Heart right ventricle (tissue), 16 donors: Measurements from ENCODE around the gene IRS2. TPM values are rescaled to one million over a fixed set of nuclear protein-coding genes. Genes with fewer than 3 reads are reported as not detected.
"Not testable (repeated sequence)": the region's sequence is repeated elsewhere in the genome, so short reads cannot be mapped to it uniquely, and the experiment has no call there.

ENCODE experiments used
- ATAC-seq, 8 donors: fragments of 200-7000 bp; cut with Tn5 transposase; one replicate each; pipeline ENCODE4 v1.9.1; 2020; ENCODE audit warnings: mild to moderate bottlenecking in 8 of 8, moderate library complexity in 8 of 8, moderate number of reproducible peaks in 1 of 8
- DNase-seq, 2 donors: peaks; one replicate each; pipeline ENCODE4 v3.0.0-alpha.2; 2020
- H3K27ac ChIP-seq, 10 donors: fragments of 200-600 bp; sonication (generic) in 2 of 10; one replicate each; pipeline versions ENCODE4 v1.5.0 to v1.8.0; 2020 to 2022; ENCODE audit warnings: mild to moderate bottlenecking in 3 of 10
- H3K27me3 ChIP-seq, 7 donors: fragments of 200-600 bp; one replicate each; pipeline ENCODE4 v1.8.0; 2021 to 2022; ENCODE audit warnings: mild to moderate bottlenecking in 2 of 7
- H3K36me3 ChIP-seq, 9 donors: fragments of 200-600 bp; sonication (generic) in 1 of 9; one replicate each; pipeline versions ENCODE4 v1.5.0 to v1.8.0; 2020 to 2022; ENCODE audit warnings: mild to moderate bottlenecking in 2 of 9
- H3K4me1 ChIP-seq, 9 donors: fragments of 200-600 bp; sonication (generic) in 1 of 9; one replicate each; pipeline versions ENCODE4 v1.5.0 to v1.8.0; 2020 to 2022; ENCODE audit warnings: mild to moderate bottlenecking in 4 of 9
- H3K4me3 ChIP-seq, 10 donors: fragments of 200-600 bp; sonication (generic) in 2 of 10; one replicate each; pipeline versions ENCODE4 v1.5.0 to v1.8.0; 2020 to 2022; ENCODE audit warnings: mild to moderate bottlenecking in 7 of 10, moderate library complexity in 2 of 10
- H3K9me3 ChIP-seq, 11 donors: fragments of 200-600 bp in 10 of 11; sonication (generic) in 2 of 11; one replicate each; pipeline versions ENCODE4 v1.5.0 to v1.8.0; 2013 to 2022; ENCODE audit warnings: mild to moderate bottlenecking in 2 of 11, control low read depth in 1 of 11, moderate library complexity in 1 of 11
- WGBS, 2 donors: extraction: QIAGEN DNeasy Blood & Tissue Kit; methylation state at CpG; one replicate each; pipeline ENCODE4 v1.1.7; 2013; ENCODE audit warnings: inconsistent platforms in 1 of 2; 5-methylcytosine and 5-hydroxymethylcytosine counted together
- intact Hi-C, 10 donors: fragments of 100-400 bp; cut with DNase I; formaldehyde crosslinking; loops; one replicate each; pipeline versions ENCODE4 v1.11.1 to v1.14.2; 2022
- polyA plus RNA-seq, 2 donors: library from polyadenylated mRNA; stranded (reverse); fragments of 200-250 nt; gene quantifications; one replicate each; pipeline ENCODE4 v1.2.3, GENCODE V29; 2013
- total RNA-seq, 10 donors: library from RNA; stranded (reverse); fragmentation: NEBNext Ultra II Directional in 3 of 10; extraction: Animal tissue kit (Norgen Biotek cat#: 25700) in 3 of 10; gene quantifications; one replicate each; pipeline versions ENCODE4 v1.2.1 to v1.2.4, GENCODE V29; 2021 to 2023
- TF ChIP-seq, protein P1 (sequence below), 9 donors: fragments of 200-600 bp; sonication (generic) in 2 of 9; IDR thresholded peaks; one replicate each; pipeline versions ENCODE4 v1.5.0 to v1.8.0; 2021 to 2022; ENCODE audit warnings: antibody characterized with exemption in 9 of 9, mild to moderate bottlenecking in 5 of 9, moderate library complexity in 1 of 9
- donor health status: Arrhythmogenic right ventricular cardiomyopathy.
- donor health status: ischemic (EF 13 %, LVEDD 7.1; RV severe dilation, severe dysfunction).
- donor health status: healthy with polysubstance abuse.
- donor health status: DM: no; HTN: yes; CAD: no.
- donor health status: DM: no; HTN: no; CAD: no.
- donor health status: ischemic (EF 25% LVEDD 6.9; RV normal size, moderate dysfunction).
- donor health status: ischemic (EF 25% LVEDD 5.7; RV mildly dilated, moderate dysfunction).
- donor health status: healthy.
- donor health status: DM: yes; HTN: yes; CAD: no.
- donor health status: Ischemic cardiomyopathy.
- donor health status: ischemic (EF 35%, LVEDD 5.7; RV mildly dilated, moderate dysfunction).
- donor health status: nonischemic (EF 11% LVEDD 7.7; RV severe dilation, severe dysfunction).
- donor health status: DM: yes; HTN: yes; CAD: no.
- donor health status: PGD.
- donor health status: ischemic (EF 29% LVEDD 5.4; RV normal size, mild dysfunction).
- donor health status: nonischemic (EF 23%, LVEDD 6.1; RV moderate dilation, normal function).

Gene IRS2
- total and polyA plus RNA-seq, 12 donors: 4.2 to 49.3 (median 13.7) TPM

DNA sequence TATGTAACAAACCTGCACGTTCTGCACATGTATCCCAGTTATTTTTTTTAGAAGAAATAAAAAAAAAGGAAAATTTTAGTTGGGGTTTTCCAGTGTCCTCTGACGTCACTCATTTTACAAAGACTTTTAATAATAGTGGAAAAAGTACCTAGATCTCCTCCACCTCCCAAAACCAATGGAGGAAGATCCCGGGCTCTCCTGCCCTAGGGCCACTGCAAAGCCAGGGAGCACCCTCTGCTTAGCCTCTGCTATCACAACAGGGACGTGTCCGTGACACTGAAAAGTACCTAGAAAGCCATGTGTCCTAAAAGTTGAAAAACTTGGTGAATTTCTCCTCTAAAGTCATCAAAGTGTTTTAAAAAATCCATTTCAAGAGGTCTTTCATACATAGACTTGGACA is 46.7 kb upstream of the IRS2 start:
- no peak for ATAC-seq
- Histone ChIP-seq H3K4me1 (no peaks in the 10 kb centered on the region), H3K4me3 (no peak overlapping the region), H3K36me3 (no peaks in the 10 kb centered on the region), H3K27ac (no peak overlapping the region), H3K9me3 (peaks cover 0 to 4% (median 0%) of the 10 kb centered on the region in 11 donors), H3K27me3 (peaks cover 0 to 8% (median 0%) of the 10 kb centered on the region in 7 donors)
- 81 to 93% methylated on average over 5 of the region's 5 CpGs for WGBS, 2 donors
- DNase-seq: no peak
- TF ChIP-seq, protein P1, sequence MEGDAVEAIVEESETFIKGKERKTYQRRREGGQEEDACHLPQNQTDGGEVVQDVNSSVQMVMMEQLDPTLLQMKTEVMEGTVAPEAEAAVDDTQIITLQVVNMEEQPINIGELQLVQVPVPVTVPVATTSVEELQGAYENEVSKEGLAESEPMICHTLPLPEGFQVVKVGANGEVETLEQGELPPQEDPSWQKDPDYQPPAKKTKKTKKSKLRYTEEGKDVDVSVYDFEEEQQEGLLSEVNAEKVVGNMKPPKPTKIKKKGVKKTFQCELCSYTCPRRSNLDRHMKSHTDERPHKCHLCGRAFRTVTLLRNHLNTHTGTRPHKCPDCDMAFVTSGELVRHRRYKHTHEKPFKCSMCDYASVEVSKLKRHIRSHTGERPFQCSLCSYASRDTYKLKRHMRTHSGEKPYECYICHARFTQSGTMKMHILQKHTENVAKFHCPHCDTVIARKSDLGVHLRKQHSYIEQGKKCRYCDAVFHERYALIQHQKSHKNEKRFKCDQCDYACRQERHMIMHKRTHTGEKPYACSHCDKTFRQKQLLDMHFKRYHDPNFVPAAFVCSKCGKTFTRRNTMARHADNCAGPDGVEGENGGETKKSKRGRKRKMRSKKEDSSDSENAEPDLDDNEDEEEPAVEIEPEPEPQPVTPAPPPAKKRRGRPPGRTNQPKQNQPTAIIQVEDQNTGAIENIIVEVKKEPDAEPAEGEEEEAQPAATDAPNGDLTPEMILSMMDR (IDR thresholded peaks at IDR 0.05): no peak
- intact Hi-C loops: no loop called here

DNA sequence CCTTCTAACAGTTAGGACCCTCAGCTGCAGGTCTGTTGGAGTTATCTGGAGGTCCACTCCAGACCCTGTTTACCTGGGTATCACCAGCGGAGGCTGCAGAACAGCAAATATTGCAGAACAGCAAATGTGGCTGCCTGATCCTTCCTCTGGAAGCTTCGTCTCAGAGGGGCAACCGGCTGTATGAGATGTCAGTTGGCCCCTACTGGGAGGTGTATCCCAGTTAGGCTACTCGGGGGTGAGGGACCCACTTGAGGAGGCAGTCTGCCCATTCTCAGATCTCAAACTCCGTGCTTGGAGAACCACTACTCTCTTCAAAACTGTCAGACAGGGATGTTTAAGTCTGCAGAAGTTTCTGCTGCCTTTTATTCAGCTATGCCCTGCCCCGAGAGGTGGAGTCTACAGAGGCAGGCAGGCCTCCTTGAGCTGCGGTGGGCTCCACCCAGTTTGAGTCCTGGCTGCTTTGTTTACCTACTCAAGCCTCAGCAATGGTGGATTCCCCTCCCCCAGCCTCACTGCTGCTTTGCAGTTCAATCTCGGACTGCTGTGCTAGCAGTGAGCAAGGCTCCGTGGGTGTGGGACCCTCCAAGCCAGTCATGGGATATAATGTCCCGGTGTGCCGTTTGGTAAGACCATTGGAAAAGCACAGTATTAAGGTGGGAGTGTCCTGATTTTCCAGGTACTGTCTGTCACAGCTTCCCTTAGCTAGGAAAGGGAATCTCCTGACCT is 42.4 kb upstream of the IRS2 start:
- intact Hi-C loops, ATAC-seq, H3K27ac ChIP-seq: not testable (repeated sequence)

DNA sequence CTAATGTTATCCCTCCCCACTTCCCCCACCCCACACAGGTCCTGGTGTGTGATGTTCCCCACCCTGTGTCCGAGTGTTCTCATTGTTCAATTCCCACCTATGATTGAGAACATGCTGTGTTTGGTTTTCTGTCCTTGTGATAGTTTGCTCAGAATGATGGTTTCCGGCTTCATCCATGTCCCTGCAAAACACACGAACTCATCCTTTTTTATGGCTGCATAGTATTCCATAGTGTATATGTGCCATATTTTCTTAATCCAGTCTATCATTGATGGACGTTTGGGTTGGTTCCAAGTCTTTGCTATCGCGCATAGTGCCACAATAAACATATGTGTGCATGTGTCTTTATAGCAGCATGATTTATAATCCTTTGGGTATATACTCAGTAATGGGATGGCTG is 36.8 kb upstream of the IRS2 start:
- H3K9me3 ChIP-seq: peaks cover 0 to 10% (median 0%) of the 10 kb centered on the region in 11 donors
- H3K27me3 ChIP-seq, H3K4me1 ChIP-seq, H3K4me3 ChIP-seq, ATAC-seq, intact Hi-C loops, DNase-seq, H3K36me3 ChIP-seq, H3K27ac ChIP-seq: not testable (repeated sequence)
- WGBS, 2 donors: 93 to 95% methylated on average over 6 of the region's 6 CpGs

More for the DNA sequence above, 42.4 kb upstream of the IRS2 start:
- H3K27me3 ChIP-seq, H3K4me1 ChIP-seq, H3K4me3 ChIP-seq, H3K36me3 ChIP-seq, DNase-seq, H3K9me3 ChIP-seq: not testable (repeated sequence)
- 88 to 91% methylated on average over 11 of the region's 11 CpGs for WGBS, 2 donors

DNA sequence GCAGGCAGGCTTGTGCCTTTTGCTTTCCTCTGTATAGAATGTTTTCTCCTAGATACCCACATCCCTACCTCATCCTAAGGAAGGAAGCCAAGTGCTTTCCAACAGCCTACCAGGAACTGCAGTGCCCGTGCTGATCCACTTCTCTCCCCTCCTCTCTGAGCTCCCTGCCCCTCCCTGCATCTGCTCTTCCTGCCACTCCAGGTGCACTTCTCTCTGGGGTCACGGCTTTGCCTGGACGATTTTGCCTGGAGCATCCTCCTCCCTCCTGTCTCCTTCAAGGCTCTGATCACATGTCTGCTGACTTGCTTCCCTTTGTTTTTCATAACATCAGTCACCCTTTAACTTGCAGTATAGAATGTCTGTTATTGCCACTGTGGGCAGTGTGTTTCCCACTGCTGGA is 34.7 kb upstream of the IRS2 start:
- Histone ChIP-seq H3K36me3 (no peaks in the 10 kb centered on the region), H3K27me3 (peaks cover 0 to 8% (median 0%) of the 10 kb centered on the region in 7 donors), H3K27ac (no peak overlapping the region), H3K4me3 (no peak overlapping the region), H3K9me3 (peaks cover 0 to 10% (median 0%) of the 10 kb centered on the region in 11 donors), H3K4me1 (no peaks in the 10 kb centered on the region)
- ATAC-seq (no peak), DNase-seq (no peak)
- 39% methylated on average over 3 of the region's 3 CpGs for WGBS, 2 donors
- intact Hi-C loops: no loop called here
- TF ChIP-seq, protein P1 (IDR thresholded peaks at IDR 0.05): no peak

DNA sequence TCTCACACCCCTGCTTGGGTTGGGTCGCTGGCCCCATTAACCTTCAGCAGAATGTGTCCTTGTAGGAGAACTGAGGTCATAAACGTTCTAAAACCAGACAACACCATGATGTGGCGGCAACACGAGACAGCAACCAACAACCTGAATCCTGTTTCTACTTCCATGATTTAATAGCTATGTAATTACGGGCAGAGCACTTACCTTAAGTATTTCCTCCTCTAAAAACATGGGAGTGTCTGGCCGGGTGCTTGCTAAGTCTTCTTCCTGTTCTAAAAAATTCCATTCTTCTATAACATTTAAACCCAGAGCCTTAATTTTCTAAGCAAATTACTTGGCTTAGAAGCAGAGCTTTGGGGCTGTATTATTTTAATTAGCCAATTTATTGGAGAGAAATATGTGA is 33.5 kb upstream of the IRS2 start:
- no peak for DNase-seq
- 81 to 82% methylated on average over 6 of the region's 6 CpGs for WGBS, 2 donors
- ATAC-seq: no peak

More for the DNA sequence above, 33.5 kb upstream of the IRS2 start:
- Histone ChIP-seq H3K4me1 (no peaks in the 10 kb centered on the region), H3K4me3 (no peak overlapping the region), H3K36me3 (no peaks in the 10 kb centered on the region), H3K27me3 (peaks cover 0 to 14% (median 0%) of the 10 kb centered on the region in 7 donors), H3K27ac (no peak overlapping the region), H3K9me3 (peaks cover 0 to 10% (median 0%) of the 10 kb centered on the region in 11 donors)
- TF ChIP-seq, protein P1 (IDR thresholded peaks at IDR 0.05): no peak
- intact Hi-C loops: no loop called here
